Omental fat pad (tissue), 4 donors: Measurements from ENCODE around the gene ZNF133. TPM values are rescaled to one million over a fixed set of nuclear protein-coding genes. Genes with fewer than 3 reads are reported as not detected.

ENCODE experiments used
- ATAC-seq: fragments of 150-250 bp; one replicate; pipeline ENCODE4 v1.9.1; 2016; ENCODE audit warnings: mild to moderate bottlenecking, moderate library complexity; ENCODE audit not compliant: low FRiP score
- DNase-seq: peaks from one replicate; pipeline ENCODE4 v3.0.0-alpha.2; 2019; ENCODE audit warnings: low spot score
- CTCF ChIP-seq, 3 donors: fragments of 450-650 bp; IDR thresholded peaks; one replicate each; pipeline ENCODE4 v1.5.1; 2016 to 2017; ENCODE audit warnings: antibody characterized with exemption in 3 of 3, mild to moderate bottlenecking in 3 of 3, moderate library complexity in 2 of 3
- total RNA-seq, 4 donors: library from RNA; depleted of rRNA; stranded (reverse); fragments of >200 nt; gene quantifications; one replicate each; pipeline ENCODE4 v1.1.0, GENCODE V29; 2016

Gene ZNF133
- total RNA-seq, 4 donors from 2014 or later: 6.7 to 18.1 (median 8.6) TPM

DNA sequence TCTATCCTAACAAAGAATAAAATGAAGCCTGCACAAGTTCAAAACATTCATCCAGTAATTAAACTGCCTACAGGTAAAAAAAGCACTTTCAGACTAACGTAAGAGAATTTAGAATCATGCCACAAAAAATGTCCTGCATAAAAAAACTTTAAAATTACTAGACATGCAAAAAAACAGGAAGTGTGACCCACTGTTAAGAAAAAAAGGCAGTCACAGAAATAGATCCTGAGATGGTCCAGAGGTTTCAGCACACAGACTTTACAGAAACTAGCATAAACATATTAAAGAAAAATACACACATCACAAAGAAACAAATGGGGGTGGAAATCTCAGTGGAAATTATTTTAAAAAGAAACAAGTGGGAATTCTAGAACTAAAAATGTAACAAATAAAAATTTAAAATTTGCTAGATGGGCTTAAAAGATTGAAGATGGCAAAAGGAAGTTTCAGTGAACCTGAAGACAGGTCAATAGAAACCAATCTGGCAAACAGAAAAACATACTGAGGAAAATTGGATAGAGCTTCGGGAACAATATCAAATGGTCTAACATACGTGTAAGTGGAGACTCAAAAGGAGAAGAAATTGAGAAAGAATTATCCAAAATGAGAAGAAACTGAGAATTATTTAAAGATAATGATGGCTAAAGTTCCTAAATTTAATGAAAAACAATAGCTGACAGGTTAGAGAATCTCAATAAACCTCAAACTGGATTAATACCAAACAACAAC, 3.4 kb upstream of the ZNF133 start:
- no peak for TF ChIP-seq CTCF (IDR thresholded peaks at IDR 0.05)
- no peak for ATAC-seq

GRCh38 chr20:18287546-18287914, 797 bp upstream of the ZNF133 start:
- ATAC-seq: no peak
- TF ChIP-seq CTCF (IDR thresholded peaks at IDR 0.05): no peak
- no peak for DNase-seq

More for the DNA sequence above, 3.4 kb upstream of the ZNF133 start:
- DNase-seq: no peak

DNA sequence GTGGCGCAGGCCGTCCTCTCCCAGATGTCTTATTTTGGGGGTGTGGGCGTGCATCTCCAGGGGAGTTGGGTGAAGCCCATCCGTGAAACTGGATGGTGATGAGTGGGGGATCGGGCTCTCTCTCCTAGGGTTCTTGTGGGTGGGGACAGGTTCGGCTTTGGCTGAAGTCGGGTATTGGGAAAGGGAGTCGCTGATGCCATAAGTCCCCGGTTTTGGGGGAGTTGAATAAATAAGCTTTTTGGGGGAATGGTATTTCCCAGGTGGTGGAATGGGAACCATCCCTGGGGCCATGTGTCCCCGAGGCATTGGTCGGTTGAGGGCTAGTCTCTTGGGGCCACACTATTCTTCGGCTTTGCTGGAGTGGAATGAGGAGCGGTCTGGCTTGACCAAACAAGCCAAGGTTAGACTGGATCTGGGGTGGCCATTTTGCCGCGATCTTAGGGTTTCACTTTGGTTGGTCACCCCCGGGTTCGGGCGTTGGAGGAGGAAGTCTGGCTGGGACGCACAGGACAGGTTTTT, 481 bp downstream of the ZNF133 start:
- ATAC-seq (no peak), DNase-seq (no peak)
- no peak for TF ChIP-seq CTCF (IDR thresholded peaks at IDR 0.05)

DNA sequence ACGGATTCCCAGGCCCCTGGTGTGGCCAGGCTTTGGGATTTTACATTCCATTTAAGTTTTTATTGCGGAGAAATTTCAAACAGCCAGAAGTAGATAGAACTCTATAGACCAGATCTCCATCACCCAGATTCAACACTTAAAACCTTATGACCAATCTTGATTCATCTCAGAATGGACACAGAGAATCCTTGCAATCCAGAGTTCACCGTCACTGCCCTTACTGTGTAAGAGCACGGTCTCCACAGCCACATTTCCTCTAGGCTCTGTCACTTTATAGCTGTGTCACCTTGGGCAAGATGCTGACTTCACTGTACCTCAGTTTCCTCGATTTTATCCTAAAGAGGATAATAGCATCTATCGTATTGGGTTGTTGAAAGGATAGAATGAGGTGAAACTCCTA, 979 bp downstream of the ZNF133 start:
- TF ChIP-seq CTCF (IDR thresholded peaks at IDR 0.05): no peak
- DNase-seq: no peak
- ATAC-seq: no peak

GRCh38 chr20:18299364-18299763, 11.0 kb downstream of the ZNF133 start:
- no peak for TF ChIP-seq CTCF (IDR thresholded peaks at IDR 0.05)
- DNase-seq (no peak), ATAC-seq (no peak)

DNA sequence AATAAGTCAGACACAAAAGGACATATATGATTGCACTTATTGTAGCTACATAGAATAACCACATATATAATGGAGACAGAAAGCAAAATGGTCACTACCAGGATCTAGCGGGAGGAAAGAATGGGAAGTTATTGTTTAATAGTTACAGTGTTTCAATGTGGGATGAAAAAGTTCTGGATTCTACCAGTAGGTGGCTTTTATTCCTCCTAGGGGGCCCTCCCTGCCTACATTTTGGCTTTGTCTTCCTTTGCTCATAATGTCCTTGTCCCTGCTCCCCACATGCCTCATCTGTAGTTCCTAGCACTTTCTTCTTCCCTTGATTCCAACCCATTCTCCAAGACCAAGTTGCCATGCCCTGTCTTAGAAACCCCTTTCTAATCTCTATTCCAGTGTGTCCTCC, 16.3 kb downstream of the ZNF133 start:
- DNase-seq (no peak), ATAC-seq (no peak)
- no peak for TF ChIP-seq CTCF (IDR thresholded peaks at IDR 0.05)

DNA sequence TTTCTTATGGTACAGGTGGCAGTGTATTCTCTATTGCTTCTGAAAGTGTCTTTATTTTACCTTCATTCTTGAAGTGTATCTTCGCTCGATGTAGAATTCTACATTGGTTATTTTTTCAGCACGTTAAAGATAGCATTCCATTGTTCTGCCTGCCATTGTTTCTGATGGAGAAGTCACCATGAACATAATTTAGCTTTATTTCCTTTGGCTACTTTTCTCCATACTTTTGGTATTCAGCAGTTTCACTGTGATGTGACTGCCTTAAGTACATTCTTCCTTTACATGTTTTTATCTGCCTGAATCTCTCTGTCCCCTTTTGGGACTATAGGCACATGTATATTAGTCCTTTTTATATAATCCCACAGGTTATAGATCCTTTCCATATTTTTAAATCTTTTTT, 19.0 kb downstream of the ZNF133 start:
- TF ChIP-seq CTCF (IDR thresholded peaks at IDR 0.05): no peak
- no peak for ATAC-seq
- DNase-seq: no peak
